ENCODE measurements around the gene ACSM3.

The ACSM3 gene

DNA sequence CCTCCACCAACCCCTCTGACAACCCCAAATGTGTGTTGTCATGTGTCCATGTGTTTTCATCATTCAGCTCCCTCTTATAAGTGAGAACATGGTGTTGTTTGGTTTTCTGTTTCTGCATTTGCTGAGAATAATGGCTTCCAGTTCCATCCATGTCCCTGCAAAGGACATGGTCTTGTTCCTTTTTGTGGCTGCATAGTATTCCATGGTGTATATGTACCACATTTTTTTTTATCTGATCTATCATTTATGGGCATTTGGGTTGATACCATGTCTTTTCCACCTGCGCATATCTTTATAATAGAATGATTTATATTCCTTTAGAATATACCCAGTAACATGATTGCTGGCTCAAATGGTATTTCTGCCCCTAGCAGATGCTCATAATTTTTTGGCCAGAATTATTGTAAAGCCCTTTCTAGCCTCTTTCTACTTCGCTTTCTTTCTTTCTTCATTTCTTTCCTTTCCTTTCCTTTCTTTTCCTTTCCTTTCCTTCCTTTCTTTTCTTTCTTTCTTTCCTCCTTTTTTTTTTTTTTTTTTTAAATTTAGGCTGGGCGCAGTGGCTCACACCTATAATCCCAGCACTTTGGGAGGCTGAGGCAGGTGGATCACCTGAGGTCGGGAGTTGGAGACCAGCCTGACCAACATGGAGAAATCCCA lies 55.2 kb downstream of the ACSM3 start:
- Histone ChIP-seq H3K9me3 (ENCODE audit: control insufficient read depth in 2 of 2, low read length in 2 of 2) (no peaks in the 10 kb centered on the region), H3K27me3 (ENCODE audit: control insufficient read depth in 2 of 2, insufficient read depth in 2 of 2, low read length in 2 of 2) (no peaks in the 10 kb centered on the region), H3K4me1 (ENCODE audit: control insufficient read depth in 2 of 2, insufficient read depth in 2 of 2, low read length in 2 of 2) (no peaks in the 10 kb centered on the region), H3K27ac (ENCODE audit: low read depth in 2 of 2, low read length in 2 of 2) (no peak overlapping the region), H3K4me3 (ENCODE audit: low read length in 2 of 2) (no peak overlapping the region), H3K36me3 (ENCODE audit: control insufficient read depth in 2 of 2, insufficient read depth in 2 of 2, low read length in 2 of 2) (peaks cover 0 to 14% of the 10 kb centered on the region in 2 donors), H3K9ac (ENCODE audit: low read depth in 1 of 2, low read length in 2 of 2) (no peak overlapping the region)

DNA sequence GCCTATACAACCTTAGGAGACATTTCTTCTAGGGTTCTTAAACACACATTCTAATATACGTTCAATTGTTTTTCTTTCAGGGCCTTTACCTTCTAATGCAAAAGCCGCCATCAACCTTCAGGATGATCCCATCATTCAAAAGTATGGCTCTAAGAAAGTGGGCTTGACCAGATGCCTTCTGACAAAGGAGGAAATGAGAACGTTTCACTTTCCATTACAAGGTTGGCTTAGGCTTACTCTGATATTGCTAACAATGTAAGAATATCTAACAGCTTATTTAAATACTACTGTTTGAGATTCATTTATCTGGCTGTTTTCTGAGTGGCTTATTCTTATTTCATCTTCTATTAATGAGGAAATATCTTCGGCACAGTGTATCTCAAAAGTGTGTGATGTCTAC lies 57.9 kb downstream of the ACSM3 start:
- no peaks in the 10 kb centered on the region for H3K4me1 ChIP-seq (ENCODE audit: control insufficient read depth in 2 of 2, insufficient read depth in 2 of 2, low read length in 2 of 2)
- H3K9ac ChIP-seq (ENCODE audit: low read depth in 1 of 2, low read length in 2 of 2), result no peak overlapping the region
- no peaks in the 10 kb centered on the region for H3K9me3 ChIP-seq (ENCODE audit: control insufficient read depth in 2 of 2, low read length in 2 of 2)
- H3K4me3 ChIP-seq (ENCODE audit: low read length in 2 of 2), result no peak overlapping the region
- peaks cover 0 to 16% of the 10 kb centered on the region in 2 donors for H3K36me3 ChIP-seq (ENCODE audit: control insufficient read depth in 2 of 2, insufficient read depth in 2 of 2, low read length in 2 of 2)
- H3K27ac ChIP-seq (ENCODE audit: low read depth in 2 of 2, low read length in 2 of 2), result no peak overlapping the region
- H3K27me3 ChIP-seq (ENCODE audit: control insufficient read depth in 2 of 2, insufficient read depth in 2 of 2, low read length in 2 of 2), result no peaks in the 10 kb centered on the region

DNA sequence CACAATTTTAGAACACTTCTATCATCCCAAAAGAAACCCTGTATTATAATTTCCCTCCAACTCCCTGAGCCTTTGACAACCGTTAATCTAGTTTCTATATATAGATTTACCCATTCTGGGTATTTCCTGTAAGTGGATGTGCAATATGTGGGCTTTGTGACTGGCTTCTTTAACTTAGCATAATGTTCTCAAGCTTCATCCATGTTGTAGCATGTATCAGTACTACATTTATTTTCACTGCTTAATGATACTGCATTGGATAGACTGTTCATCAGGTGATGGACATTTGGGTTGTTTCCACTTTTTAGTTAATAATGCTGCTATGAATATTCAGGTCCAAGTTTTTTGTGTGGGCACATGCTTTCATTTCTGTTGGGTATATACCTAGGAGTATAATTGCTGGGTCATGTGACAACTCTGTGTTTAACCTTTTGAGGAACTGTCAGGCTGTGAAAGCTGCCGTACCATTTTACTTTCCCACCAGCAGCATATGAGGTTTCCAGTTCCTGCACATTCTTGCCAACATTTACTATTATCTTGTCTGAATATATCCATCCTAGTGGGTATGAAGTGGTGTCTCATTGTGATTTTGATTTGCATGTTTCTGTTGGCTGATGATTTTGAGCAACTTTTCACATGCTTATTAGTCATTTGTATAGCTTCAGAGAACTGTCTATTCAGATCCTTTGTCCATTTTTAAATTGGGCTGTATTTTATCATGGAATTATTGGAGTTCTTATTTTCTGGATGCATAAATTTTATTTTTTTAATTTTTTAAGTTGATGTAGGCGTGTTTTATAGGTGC lies 58.9 kb downstream of the ACSM3 start:
- no peak overlapping the region for H3K9ac ChIP-seq (ENCODE audit: low read depth in 1 of 2, low read length in 2 of 2)
- no peaks in the 10 kb centered on the region for H3K9me3 ChIP-seq (ENCODE audit: control insufficient read depth in 2 of 2, low read length in 2 of 2)
- H3K27ac ChIP-seq (ENCODE audit: low read depth in 2 of 2, low read length in 2 of 2), result no peak overlapping the region
- H3K27me3 ChIP-seq (ENCODE audit: control insufficient read depth in 2 of 2, insufficient read depth in 2 of 2, low read length in 2 of 2), result no peaks in the 10 kb centered on the region
- no peaks in the 10 kb centered on the region for H3K4me1 ChIP-seq (ENCODE audit: control insufficient read depth in 2 of 2, insufficient read depth in 2 of 2, low read length in 2 of 2)
- peaks cover 4 to 21% of the 10 kb centered on the region in 2 donors for H3K36me3 ChIP-seq (ENCODE audit: control insufficient read depth in 2 of 2, insufficient read depth in 2 of 2, low read length in 2 of 2)
- H3K4me3 ChIP-seq (ENCODE audit: low read length in 2 of 2), result no peak overlapping the region

DNA sequence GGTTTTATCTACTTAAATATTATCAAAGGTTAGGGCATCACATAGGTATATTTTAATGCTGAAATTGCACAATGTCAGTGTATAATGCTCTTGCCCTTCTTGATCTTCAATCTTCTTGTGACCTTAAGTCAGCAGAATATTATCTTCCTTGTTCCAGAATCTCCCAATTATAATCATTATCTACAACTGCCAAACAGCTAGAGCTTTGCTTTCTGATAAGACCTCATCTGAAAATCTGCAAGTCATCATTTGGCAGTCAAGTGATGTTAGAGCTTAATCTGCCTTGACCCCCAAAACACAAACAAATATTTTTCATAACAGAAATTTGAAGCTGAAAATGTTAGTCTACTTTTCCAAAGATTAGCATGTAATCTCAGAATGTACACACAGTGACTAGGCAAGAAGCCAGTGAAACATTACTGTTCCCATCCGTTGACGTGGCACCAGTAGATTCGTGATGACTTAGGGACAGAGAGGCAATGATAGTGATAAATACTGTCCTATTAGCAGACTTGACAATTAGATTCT lies 62.3 kb downstream of the ACSM3 start:
- no peak overlapping the region for H3K9ac ChIP-seq (ENCODE audit: low read depth in 1 of 2, low read length in 2 of 2)
- no peaks in the 10 kb centered on the region for H3K27me3 ChIP-seq (ENCODE audit: control insufficient read depth in 2 of 2, insufficient read depth in 2 of 2, low read length in 2 of 2)
- peaks cover 4 to 19% of the 10 kb centered on the region in 2 donors for H3K36me3 ChIP-seq (ENCODE audit: control insufficient read depth in 2 of 2, insufficient read depth in 2 of 2, low read length in 2 of 2)
- no peaks in the 10 kb centered on the region for H3K9me3 ChIP-seq (ENCODE audit: control insufficient read depth in 2 of 2, low read length in 2 of 2)
- no peak overlapping the region for H3K4me3 ChIP-seq (ENCODE audit: low read length in 2 of 2)
- no peak overlapping the region for H3K27ac ChIP-seq (ENCODE audit: low read depth in 2 of 2, low read length in 2 of 2)
- no peaks in the 10 kb centered on the region for H3K4me1 ChIP-seq (ENCODE audit: control insufficient read depth in 2 of 2, insufficient read depth in 2 of 2, low read length in 2 of 2)

DNA sequence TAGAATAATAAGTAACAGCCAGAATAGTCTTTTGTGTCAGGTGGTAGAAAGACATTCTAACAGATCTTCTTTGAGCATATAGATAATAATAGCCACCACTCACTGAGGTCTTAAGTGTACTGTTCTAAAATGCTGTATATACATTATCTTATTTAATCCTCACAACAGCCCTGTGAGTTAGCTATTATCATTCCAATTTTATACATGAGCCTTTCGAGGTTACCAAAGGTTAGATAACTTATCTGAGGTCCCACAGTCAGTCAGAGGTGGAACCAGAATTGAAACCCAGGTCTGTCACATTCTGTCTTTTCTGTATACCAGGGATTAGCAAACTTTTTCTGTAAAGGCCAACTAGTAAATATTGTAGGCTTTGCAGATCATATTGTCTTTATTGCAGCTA lies 65.7 kb downstream of the ACSM3 start:
- H3K4me3 ChIP-seq (ENCODE audit: low read length in 2 of 2), result no peak overlapping the region
- no peak overlapping the region for H3K27ac ChIP-seq (ENCODE audit: low read depth in 2 of 2, low read length in 2 of 2)
- no peak overlapping the region for H3K9ac ChIP-seq (ENCODE audit: low read depth in 1 of 2, low read length in 2 of 2)
- peaks cover 4 to 7% of the 10 kb centered on the region in 2 donors for H3K36me3 ChIP-seq (ENCODE audit: control insufficient read depth in 2 of 2, insufficient read depth in 2 of 2, low read length in 2 of 2)
- H3K9me3 ChIP-seq (ENCODE audit: control insufficient read depth in 2 of 2, low read length in 2 of 2), result no peaks in the 10 kb centered on the region
- no peaks in the 10 kb centered on the region for H3K4me1 ChIP-seq (ENCODE audit: control insufficient read depth in 2 of 2, insufficient read depth in 2 of 2, low read length in 2 of 2)
- H3K27me3 ChIP-seq (ENCODE audit: control insufficient read depth in 2 of 2, insufficient read depth in 2 of 2, low read length in 2 of 2), result no peaks in the 10 kb centered on the region

DNA sequence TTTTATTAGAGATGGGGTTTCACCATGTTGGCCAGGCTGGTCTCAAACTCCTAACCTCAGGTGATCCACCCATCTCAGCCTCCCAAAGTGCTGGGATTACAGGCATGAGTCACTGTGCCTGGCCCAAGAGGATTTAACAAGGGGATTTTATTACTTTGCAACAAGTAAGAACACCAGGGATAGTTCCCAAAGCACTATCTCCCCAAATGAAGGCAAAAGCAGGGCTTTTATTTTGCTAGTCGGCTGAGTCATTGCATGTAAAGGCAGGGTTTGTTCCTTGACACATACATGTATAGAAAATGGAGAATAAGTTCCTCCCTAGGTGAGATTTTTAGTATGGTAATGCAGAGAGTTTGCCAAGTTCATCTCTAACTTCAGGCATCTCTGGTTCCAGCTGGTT lies 66.6 kb downstream of the ACSM3 start:
- Histone ChIP-seq H3K9me3 (ENCODE audit: control insufficient read depth in 2 of 2, low read length in 2 of 2) (no peaks in the 10 kb centered on the region), H3K4me1 (ENCODE audit: control insufficient read depth in 2 of 2, insufficient read depth in 2 of 2, low read length in 2 of 2) (no peaks in the 10 kb centered on the region), H3K36me3 (ENCODE audit: control insufficient read depth in 2 of 2, insufficient read depth in 2 of 2, low read length in 2 of 2) (peaks cover 4 to 7% of the 10 kb centered on the region in 2 donors), H3K27me3 (ENCODE audit: control insufficient read depth in 2 of 2, insufficient read depth in 2 of 2, low read length in 2 of 2) (no peaks in the 10 kb centered on the region), H3K4me3 (ENCODE audit: low read length in 2 of 2) (no peak overlapping the region), H3K27ac (ENCODE audit: low read depth in 2 of 2, low read length in 2 of 2) (no peak overlapping the region), H3K9ac (ENCODE audit: low read depth in 1 of 2, low read length in 2 of 2) (no peak overlapping the region)

DNA sequence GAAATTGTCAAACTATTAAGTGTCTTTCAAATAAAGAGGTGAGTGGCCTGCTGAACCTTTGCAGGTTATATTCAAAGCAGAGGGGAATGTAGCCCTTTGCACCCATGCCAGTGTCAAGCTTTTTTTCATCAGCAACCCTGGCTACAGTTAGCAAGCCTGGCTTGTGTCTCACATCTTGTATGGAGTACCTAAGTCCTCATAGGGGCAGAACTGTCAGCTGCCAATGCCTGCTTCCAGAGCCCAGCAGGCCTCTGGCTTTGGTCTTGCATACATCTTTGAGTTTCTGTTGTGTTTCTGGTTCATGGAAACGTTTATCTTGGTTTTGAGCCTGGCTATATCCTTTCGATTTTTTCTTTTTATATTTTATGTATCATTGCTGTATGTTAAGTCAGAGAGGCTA lies 69.3 kb downstream of the ACSM3 start:
- H3K36me3 ChIP-seq (ENCODE audit: control insufficient read depth in 2 of 2, insufficient read depth in 2 of 2, low read length in 2 of 2), result peaks cover 0 to 3% of the 10 kb centered on the region in 2 donors
- H3K9me3 ChIP-seq (ENCODE audit: control insufficient read depth in 2 of 2, low read length in 2 of 2), result no peaks in the 10 kb centered on the region

DNA sequence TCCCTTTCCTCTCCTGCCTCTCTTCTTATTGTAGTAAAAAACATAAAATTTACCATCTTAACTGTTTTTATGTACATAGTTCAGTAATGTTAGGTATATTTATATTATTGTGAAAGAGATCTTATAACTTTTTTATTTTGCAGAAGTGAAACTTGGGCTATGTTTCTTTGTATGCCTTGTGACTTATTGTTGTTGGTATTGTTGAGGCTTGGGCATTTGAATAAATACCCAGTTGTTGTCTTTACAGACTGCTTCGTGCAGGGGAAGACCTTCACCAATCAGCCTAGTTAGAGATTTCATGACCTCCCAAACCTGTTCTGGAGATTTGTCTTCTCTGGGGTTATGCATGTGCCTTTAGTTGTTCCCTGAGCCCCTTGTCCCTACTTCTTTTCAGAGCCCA lies 74.4 kb downstream of the ACSM3 start:
- peaks cover 2 to 3% of the 10 kb centered on the region in 2 donors for H3K36me3 ChIP-seq (ENCODE audit: control insufficient read depth in 2 of 2, insufficient read depth in 2 of 2, low read length in 2 of 2)
- no peaks in the 10 kb centered on the region for H3K27me3 ChIP-seq (ENCODE audit: control insufficient read depth in 2 of 2, insufficient read depth in 2 of 2, low read length in 2 of 2)
- no peaks in the 10 kb centered on the region for H3K9me3 ChIP-seq (ENCODE audit: control insufficient read depth in 2 of 2, low read length in 2 of 2)
- H3K9ac ChIP-seq (ENCODE audit: low read depth in 1 of 2, low read length in 2 of 2), result no peak overlapping the region
- H3K4me3 ChIP-seq (ENCODE audit: low read length in 2 of 2), result no peak overlapping the region
- H3K4me1 ChIP-seq (ENCODE audit: control insufficient read depth in 2 of 2, insufficient read depth in 2 of 2, low read length in 2 of 2), result no peaks in the 10 kb centered on the region
- no peak overlapping the region for H3K27ac ChIP-seq (ENCODE audit: low read depth in 2 of 2, low read length in 2 of 2)

More for the DNA sequence above, 69.3 kb downstream of the ACSM3 start:
- Histone ChIP-seq H3K27me3 (ENCODE audit: control insufficient read depth in 2 of 2, insufficient read depth in 2 of 2, low read length in 2 of 2) (no peaks in the 10 kb centered on the region), H3K9ac (ENCODE audit: low read depth in 1 of 2, low read length in 2 of 2) (no peak overlapping the region), H3K4me3 (ENCODE audit: low read length in 2 of 2) (no peak overlapping the region), H3K27ac (ENCODE audit: low read depth in 2 of 2, low read length in 2 of 2) (no peak overlapping the region), H3K4me1 (ENCODE audit: control insufficient read depth in 2 of 2, insufficient read depth in 2 of 2, low read length in 2 of 2) (no peaks in the 10 kb centered on the region)

DNA sequence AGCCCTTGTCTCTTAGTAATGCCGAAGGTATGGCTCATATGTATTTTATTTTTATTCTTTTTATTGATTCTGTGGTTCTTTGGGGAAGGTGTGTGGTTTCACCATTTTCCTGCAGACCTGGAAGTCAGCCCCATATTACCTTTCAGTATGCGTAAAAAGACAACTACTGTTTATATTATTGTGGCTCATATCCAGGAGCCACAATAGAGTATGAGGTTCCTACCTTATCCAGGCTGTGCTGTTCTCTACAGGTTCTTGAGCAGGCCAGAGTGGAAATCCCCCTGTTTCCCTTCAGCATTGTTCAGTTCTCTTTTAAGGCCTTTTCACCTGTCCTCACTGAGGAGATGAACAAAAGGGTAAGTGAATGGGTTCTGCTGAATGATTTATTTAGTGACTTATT lies 75.7 kb downstream of the ACSM3 start:
- H3K4me1 ChIP-seq (ENCODE audit: control insufficient read depth in 2 of 2, insufficient read depth in 2 of 2, low read length in 2 of 2), result no peaks in the 10 kb centered on the region
- peaks cover 2 to 3% of the 10 kb centered on the region in 2 donors for H3K36me3 ChIP-seq (ENCODE audit: control insufficient read depth in 2 of 2, insufficient read depth in 2 of 2, low read length in 2 of 2)
- H3K9me3 ChIP-seq (ENCODE audit: control insufficient read depth in 2 of 2, low read length in 2 of 2), result no peaks in the 10 kb centered on the region
- no peak overlapping the region for H3K9ac ChIP-seq (ENCODE audit: low read depth in 1 of 2, low read length in 2 of 2)
- H3K27ac ChIP-seq (ENCODE audit: low read depth in 2 of 2, low read length in 2 of 2), result no peak overlapping the region
- H3K27me3 ChIP-seq (ENCODE audit: control insufficient read depth in 2 of 2, insufficient read depth in 2 of 2, low read length in 2 of 2), result no peaks in the 10 kb centered on the region
- no peak overlapping the region for H3K4me3 ChIP-seq (ENCODE audit: low read length in 2 of 2)

DNA sequence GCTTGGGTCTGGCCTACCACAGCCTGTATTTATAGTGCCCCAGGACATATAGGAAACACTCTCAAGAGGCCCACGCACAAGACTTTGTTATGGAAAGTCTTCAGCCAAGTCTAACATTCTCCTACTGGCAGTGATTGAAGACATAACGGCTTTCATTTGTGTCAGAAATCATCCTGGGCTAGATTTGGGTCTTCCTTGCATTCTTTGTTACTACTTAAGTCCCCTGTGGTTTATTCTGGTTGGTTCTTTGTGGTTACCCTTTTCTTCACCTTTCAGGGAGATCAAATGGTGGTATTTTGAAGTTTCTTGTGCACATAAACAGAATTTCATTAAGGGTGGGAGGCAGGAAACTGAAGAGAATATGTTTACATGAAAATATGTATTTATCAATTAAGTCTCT lies 80.2 kb downstream of the ACSM3 start:
- Histone ChIP-seq H3K4me1 (ENCODE audit: control insufficient read depth in 2 of 2, insufficient read depth in 2 of 2, low read length in 2 of 2) (no peaks in the 10 kb centered on the region), H3K27ac (ENCODE audit: low read depth in 2 of 2, low read length in 2 of 2) (no peak overlapping the region), H3K9me3 (ENCODE audit: control insufficient read depth in 2 of 2, low read length in 2 of 2) (no peaks in the 10 kb centered on the region), H3K36me3 (ENCODE audit: control insufficient read depth in 2 of 2, insufficient read depth in 2 of 2, low read length in 2 of 2) (peaks cover 0 to 6% of the 10 kb centered on the region in 2 donors), H3K4me3 (ENCODE audit: low read length in 2 of 2) (no peak overlapping the region), H3K9ac (ENCODE audit: low read depth in 1 of 2, low read length in 2 of 2) (no peak overlapping the region), H3K27me3 (ENCODE audit: control insufficient read depth in 2 of 2, insufficient read depth in 2 of 2, low read length in 2 of 2) (no peaks in the 10 kb centered on the region)
